ENCODE data around the gene ATP5PB.

DNA sequence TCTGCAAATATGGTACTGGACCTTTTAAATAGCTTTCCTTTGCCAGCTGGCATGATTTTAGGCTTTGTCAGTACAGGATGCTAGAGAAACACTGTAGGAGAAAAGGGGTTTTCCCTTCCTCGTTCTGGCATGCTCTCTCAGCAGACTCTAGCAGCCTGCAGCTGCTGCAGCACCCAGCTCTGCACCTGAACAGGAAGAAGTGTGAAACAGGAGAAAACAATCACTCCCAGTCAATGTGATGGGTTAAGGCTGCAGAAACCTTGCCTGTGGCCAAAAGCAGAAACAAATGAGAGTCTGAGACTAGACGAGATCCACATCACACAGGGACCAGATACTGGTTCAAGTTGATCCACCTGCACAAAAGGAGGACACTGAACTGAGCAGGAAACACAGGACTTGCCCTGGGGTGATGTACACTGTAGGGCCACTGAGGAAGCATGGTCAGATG, 42.9 kb upstream of the ATP5PB start:
- TF ChIP-seq, protein P1, sequence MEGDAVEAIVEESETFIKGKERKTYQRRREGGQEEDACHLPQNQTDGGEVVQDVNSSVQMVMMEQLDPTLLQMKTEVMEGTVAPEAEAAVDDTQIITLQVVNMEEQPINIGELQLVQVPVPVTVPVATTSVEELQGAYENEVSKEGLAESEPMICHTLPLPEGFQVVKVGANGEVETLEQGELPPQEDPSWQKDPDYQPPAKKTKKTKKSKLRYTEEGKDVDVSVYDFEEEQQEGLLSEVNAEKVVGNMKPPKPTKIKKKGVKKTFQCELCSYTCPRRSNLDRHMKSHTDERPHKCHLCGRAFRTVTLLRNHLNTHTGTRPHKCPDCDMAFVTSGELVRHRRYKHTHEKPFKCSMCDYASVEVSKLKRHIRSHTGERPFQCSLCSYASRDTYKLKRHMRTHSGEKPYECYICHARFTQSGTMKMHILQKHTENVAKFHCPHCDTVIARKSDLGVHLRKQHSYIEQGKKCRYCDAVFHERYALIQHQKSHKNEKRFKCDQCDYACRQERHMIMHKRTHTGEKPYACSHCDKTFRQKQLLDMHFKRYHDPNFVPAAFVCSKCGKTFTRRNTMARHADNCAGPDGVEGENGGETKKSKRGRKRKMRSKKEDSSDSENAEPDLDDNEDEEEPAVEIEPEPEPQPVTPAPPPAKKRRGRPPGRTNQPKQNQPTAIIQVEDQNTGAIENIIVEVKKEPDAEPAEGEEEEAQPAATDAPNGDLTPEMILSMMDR (IDR thresholded peaks at IDR 0.05): no peak
- TF ChIP-seq POLR2AphosphoS5 (IDR thresholded peaks at IDR 0.05): no peak
- TF ChIP-seq EP300 (IDR thresholded peaks at IDR 0.05): no peak
